GM18907 (cell line): ENCODE results near the gene ATRNL1.
A peak's percentile ranks its signal among the peaks of the same experiment; 100 is the strongest.

Source experiments
- ATAC-seq: cut with Tn5 transposase; IDR thresholded peaks from one replicate; pipeline ENCODE4 v1.9.1; 2021; ENCODE audit warnings: mild to moderate bottlenecking, moderate library complexity; ENCODE audit not compliant: unreplicated experiment

The ATRNL1 gene, protein sequence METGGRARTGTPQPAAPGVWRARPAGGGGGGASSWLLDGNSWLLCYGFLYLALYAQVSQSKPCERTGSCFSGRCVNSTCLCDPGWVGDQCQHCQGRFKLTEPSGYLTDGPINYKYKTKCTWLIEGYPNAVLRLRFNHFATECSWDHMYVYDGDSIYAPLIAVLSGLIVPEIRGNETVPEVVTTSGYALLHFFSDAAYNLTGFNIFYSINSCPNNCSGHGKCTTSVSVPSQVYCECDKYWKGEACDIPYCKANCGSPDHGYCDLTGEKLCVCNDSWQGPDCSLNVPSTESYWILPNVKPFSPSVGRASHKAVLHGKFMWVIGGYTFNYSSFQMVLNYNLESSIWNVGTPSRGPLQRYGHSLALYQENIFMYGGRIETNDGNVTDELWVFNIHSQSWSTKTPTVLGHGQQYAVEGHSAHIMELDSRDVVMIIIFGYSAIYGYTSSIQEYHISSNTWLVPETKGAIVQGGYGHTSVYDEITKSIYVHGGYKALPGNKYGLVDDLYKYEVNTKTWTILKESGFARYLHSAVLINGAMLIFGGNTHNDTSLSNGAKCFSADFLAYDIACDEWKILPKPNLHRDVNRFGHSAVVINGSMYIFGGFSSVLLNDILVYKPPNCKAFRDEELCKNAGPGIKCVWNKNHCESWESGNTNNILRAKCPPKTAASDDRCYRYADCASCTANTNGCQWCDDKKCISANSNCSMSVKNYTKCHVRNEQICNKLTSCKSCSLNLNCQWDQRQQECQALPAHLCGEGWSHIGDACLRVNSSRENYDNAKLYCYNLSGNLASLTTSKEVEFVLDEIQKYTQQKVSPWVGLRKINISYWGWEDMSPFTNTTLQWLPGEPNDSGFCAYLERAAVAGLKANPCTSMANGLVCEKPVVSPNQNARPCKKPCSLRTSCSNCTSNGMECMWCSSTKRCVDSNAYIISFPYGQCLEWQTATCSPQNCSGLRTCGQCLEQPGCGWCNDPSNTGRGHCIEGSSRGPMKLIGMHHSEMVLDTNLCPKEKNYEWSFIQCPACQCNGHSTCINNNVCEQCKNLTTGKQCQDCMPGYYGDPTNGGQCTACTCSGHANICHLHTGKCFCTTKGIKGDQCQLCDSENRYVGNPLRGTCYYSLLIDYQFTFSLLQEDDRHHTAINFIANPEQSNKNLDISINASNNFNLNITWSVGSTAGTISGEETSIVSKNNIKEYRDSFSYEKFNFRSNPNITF (N-terminal part only)

DNA sequence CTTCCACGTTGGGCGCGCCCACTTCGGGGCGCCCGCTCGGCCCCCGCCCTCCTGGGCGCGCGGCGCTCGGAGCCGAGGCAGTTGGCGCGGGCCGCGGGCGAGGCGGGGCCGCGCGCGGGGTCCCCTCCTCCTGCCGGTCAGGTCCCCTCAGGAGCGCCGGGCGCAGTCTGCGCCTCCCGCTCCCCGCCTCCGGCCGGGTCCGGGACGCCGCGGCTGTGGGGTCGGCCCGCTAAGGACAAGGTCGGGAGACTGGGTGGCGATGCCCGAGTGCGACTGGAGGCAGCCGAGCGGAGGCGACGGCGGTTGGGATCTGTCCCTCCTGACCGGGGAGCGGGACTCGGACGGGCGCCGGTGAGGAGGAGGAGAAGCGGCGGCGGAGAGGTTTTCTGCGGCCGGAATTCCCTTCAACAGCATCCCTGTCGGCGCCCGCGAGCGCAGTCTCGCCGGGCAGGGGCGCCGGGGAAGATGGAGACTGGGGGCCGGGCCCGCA, at the start of gene ATRNL1:
Gene ATRNL1 (plus strand): TSS at position 80 of the 490 bp plus-strand sequence. CDS start 386 bp downstream, at position 466.
- ATAC-seq: peak; percentile 69

- ATAC-seq: no peak
Observed at GRCh38 chr10:115043719-115044118, 49.4 kb upstream of the ATRNL1 start.

DNA sequence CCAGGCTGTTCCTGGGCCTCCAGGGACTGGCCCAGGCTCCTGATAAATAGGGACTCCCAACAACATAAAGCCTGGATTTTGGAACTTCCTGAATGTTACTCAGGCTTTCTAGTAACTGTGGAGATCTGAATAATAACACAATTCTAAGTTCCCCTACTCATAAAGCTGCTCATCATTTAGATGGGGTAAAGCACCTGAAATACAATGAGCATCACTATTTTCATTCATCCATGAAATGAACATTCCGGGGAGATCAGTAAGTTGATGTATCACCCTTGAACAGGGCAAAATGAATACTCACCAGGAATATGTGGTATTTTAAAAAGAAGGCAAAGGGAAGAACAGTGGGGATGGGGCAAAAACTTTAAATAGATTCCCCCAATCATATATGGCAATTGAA, 48.3 kb upstream of the ATRNL1 start:
- ATAC-seq: no peak

GRCh38 chr10:115045499-115045898, 47.7 kb upstream of the ATRNL1 start:
- ATAC-seq: no peak

DNA sequence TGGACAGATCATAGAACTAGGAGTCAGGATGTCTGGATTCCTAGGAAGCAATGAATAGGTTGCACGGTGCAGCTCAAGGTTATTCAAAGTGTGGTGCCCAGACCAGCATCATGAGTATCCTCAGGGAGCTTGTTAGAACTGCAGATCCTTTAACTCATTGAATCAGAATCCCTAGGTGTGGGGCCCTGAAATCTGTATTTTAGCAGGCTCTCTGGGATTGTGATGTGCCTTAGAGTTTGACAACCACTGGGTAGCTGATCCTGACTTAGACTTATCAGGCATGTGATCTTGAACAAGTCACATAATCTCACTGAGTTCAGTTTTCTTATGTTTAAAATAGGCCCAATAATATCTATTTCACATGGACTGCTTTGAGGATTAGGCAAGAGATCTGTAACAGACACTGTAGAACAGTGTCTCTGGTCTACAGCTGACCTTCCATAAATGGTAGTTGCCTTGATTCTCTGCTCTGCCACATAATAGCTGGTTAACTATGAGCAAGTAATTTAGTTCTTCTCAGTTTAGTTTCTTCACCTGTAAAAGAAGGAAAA, 46.4 kb upstream of the ATRNL1 start:
- no peak for ATAC-seq

DNA sequence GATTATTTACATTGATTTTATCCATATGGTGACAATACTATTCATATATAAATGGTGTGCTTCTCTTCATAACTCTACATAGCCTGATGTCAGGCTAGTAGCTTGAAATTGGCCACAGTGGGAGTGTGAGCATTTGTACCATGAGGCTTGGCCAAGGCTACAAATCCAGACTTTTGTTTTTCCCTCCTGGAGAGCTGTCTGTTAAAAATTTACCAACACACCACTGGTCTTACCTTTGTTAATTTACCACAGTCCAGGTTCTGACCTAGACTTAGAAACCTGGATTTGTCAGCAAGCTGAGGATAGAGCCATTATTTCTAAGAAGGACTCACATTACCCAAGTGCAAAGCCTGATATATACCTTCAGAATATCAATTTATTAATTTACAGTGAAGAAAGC, 45.5 kb upstream of the ATRNL1 start:
- ATAC-seq: no peak

GRCh38 chr10:115049318-115049717, 43.8 kb upstream of the ATRNL1 start:
- ATAC-seq: no peak

GRCh38 chr10:115049960-115050359, 43.2 kb upstream of the ATRNL1 start:
- no peak for ATAC-seq

DNA sequence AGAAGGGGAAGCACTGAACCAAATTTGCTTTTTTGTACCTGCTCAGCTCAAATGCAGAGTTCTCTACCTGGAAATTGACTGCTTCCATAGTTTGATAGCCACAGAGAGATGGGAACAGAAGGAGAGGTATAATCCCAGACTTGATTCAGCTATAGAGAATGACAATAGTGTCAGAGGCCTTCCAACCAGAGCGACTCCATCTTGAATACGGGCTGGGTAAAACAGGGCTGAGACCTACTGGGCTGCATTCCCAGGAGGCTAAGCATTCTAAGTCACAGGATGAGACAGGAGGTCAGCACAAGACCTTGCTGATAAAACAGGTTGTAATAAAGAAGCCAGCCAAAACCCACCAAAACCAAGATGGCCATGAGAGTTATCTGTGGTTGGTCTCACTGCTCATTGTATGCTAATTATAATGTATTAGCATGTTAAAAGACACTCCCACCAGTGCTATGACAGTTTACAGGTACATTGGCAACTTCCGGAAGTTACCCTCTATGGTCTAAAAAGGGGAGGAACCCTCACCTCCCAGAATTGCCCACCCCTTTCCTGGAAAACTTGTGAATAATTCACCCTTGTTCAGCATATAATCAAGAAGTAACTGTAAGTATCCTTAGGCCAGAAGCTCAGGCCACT, 42.7 kb upstream of the ATRNL1 start:
- ATAC-seq: no peak

DNA sequence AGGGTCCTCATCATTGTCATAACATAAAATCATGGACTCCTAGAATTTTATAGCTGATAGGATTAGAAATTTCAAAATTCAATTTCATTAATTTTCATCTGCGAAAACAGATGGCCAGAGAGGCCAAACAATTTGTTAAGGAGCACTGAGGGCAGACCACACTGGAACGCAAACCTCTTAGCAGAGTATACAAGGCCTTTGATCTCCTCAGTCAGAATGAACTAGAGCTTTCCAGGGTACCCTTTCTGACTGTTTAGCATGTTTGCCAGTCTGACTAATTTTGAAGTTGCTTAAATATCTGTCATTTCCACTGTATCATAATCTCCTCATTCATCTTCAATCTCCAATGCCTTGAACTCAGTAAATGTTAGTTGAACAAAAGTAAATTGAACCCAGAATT, 41.9 kb upstream of the ATRNL1 start:
- ATAC-seq: no peak

GRCh38 chr10:115052226-115052625, 40.9 kb upstream of the ATRNL1 start:
- ATAC-seq: no peak

DNA sequence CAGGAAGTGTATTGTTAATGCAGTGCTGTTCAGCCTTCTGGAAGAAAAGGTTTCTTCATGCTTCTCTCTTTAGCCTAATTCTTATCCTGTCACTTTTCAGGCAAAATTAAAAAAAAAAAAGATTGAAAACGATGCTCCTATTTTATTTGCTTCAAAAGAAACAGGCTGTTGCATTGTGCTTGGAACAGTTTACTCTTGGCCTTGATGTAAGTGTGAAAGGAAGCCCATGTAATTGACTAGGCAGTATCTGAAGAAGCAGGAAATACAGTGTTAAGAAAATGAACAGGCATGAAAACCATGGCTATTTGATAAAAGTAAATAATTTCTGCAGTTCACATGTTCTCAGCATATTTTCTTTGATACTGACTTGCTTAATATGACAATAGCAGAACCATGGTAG, 40.4 kb upstream of the ATRNL1 start:
- ATAC-seq: no peak

DNA sequence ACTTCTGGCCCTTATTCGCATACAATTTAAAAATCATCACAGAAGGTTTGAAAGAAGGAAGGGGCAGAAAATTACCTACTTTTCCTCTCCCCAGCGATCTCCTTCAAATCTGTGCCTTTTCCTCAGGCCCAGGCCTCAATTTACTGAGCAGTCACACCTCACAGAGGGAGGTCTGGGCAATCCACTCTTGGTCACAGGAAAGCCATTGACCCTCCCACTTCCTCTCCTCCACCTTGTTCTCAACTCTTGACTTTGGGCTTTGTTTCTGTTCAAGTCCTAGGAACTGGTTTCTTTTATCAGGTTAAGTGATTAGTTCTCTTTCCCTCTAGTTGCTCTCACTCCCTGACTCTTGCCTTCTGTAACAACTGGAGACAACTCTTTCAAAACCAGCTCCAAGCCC, 37.0 kb upstream of the ATRNL1 start:
- no peak for ATAC-seq

DNA sequence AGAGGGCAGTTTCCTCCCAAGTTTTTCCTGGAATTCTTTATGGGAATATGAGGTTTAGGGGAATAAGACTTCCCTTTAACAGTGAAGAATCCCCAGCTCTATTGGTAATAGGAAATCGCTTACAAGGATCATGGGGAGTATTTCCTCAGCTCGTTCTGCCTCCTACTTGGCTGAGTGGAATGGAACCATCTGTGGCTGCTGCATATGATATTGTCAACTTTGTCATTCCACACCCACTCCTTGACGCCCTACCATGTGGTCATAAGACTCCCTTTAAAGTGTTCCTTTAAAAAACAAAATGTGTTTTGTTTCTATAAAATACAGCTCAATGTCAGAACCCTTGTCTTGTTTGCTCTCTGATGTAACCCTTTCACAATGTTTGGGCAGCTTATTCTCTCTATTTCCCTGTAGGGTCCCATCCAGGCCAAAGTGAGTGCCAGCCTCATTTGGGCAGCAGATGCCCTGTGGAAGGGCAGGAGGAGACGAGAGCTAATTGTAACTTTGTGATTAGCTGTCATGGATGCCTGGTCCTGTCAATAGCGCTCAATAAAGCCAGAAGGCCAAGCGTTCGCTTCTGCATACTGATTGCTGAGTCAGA, 33.8 kb upstream of the ATRNL1 start:
- no peak for ATAC-seq

DNA sequence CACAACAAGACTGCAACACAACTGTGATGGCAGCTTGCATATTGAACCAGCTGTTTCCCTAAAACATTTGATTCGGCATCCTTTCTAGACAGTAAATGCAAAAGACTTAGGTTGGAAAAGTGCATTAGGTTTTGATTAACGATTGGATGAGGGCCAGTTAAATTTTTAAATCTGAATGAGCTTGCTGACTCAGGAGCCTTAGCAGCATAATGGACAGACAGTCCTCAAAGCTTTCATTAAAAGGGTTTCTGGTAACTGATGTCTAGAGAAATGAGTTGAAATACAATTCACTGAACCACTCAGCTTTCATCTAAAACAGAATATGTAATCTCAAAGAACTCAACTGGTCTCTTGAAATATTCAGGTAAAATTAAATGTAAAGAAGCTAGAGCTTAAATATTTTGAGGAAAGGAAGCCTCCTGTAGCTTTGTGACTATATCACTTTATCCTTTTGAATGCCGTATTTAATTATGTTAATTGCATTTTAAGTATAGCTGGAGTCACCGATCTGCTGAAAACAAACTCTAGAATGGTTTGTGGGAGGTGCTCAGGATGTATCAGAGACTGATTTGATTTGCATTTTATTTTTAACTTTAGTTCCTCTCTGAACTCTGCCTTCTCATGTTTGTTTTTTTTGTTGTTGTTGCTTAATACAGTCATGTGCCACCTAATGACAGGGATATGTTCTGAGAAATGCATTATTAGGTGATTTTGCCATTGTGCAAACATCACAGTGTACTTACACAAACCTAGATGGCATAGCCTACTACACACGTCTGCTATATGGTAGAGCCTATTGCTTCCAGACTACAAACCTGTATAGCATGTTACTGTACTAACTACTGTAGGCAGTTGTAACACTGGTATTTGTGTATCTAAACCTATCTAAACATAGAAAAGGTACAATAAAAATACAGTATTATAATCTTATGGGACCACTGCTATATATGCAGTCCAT, 29.2 kb upstream of the ATRNL1 start:
- no peak for ATAC-seq

- no peak for ATAC-seq
Observed at GRCh38 chr10:115065801-115066200, 27.4 kb upstream of the ATRNL1 start.

DNA sequence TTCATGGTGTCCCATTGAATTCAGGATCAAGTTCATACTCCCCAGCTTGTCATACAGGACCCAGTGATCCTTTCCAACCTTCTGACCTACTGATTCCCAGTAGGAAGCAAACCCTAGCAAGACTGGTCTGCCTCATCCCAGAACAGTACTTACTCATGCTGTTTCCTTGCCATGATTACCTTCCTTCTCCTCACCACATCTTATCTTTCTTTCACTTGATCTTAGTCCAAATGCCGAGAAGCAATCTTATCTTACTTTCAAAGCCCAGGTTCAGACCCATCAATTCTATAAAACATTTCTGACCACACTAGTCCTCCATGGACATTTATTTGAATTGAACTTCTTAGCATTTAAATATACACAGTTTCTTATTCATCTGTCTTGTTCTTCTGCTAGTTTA, 26.6 kb upstream of the ATRNL1 start:
- no peak for ATAC-seq

- no peak for ATAC-seq
Observed at GRCh38 chr10:115073796-115074195, 19.4 kb upstream of the ATRNL1 start.

DNA sequence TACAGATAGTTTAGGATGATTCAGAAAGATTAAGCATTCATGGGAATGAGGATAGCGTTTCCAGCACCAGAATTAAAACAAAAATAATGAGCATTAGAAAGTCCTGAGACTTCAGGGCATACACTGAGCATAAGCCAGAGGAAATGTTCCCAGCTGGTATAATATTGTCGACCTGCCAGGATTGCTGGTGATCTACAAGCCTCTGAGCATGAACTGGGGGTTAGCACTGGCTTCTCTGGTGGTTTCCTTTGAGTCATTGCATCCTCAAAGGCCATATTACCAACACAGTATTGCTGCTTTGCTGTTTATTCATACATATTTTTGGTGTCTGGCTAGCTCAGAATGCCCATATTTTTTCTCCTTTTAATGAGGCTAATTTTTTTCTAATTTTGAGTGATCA, 10.7 kb upstream of the ATRNL1 start:
- no peak for ATAC-seq
